M059J (cell line): ENCODE data around the gene ADAMTS12. TPM values are rescaled to one million over a fixed set of nuclear protein-coding genes. Genes with fewer than 3 reads are reported as not detected.
A peak's percentile ranks its signal among the peaks of the same experiment; 100 is the strongest.
"Not testable (repeated sequence)": the region's sequence is repeated elsewhere in the genome, so short reads cannot be mapped to it uniquely, and the experiment has no call there.

Experiments used
- DNase-seq: peaks from one replicate; pipeline ENCODE4 v3.0.0-alpha.2; 2012; ENCODE audit warnings: low read depth
- total RNA-seq: library from RNA; depleted of rRNA; stranded (reverse); fragments of >200 nt; shearing (Covaris generic); gene quantifications from 2 replicates; pipeline ENCODE4 v1.2.3, GENCODE V29; 2014; rRNA removed

Gene ADAMTS12, protein sequence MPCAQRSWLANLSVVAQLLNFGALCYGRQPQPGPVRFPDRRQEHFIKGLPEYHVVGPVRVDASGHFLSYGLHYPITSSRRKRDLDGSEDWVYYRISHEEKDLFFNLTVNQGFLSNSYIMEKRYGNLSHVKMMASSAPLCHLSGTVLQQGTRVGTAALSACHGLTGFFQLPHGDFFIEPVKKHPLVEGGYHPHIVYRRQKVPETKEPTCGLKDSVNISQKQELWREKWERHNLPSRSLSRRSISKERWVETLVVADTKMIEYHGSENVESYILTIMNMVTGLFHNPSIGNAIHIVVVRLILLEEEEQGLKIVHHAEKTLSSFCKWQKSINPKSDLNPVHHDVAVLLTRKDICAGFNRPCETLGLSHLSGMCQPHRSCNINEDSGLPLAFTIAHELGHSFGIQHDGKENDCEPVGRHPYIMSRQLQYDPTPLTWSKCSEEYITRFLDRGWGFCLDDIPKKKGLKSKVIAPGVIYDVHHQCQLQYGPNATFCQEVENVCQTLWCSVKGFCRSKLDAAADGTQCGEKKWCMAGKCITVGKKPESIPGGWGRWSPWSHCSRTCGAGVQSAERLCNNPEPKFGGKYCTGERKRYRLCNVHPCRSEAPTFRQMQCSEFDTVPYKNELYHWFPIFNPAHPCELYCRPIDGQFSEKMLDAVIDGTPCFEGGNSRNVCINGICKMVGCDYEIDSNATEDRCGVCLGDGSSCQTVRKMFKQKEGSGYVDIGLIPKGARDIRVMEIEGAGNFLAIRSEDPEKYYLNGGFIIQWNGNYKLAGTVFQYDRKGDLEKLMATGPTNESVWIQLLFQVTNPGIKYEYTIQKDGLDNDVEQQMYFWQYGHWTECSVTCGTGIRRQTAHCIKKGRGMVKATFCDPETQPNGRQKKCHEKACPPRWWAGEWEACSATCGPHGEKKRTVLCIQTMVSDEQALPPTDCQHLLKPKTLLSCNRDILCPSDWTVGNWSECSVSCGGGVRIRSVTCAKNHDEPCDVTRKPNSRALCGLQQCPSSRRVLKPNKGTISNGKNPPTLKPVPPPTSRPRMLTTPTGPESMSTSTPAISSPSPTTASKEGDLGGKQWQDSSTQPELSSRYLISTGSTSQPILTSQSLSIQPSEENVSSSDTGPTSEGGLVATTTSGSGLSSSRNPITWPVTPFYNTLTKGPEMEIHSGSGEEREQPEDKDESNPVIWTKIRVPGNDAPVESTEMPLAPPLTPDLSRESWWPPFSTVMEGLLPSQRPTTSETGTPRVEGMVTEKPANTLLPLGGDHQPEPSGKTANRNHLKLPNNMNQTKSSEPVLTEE (N-terminal part only)
- 13.5 and 16.7 TPM in 2 replicates for total RNA-seq

DNA sequence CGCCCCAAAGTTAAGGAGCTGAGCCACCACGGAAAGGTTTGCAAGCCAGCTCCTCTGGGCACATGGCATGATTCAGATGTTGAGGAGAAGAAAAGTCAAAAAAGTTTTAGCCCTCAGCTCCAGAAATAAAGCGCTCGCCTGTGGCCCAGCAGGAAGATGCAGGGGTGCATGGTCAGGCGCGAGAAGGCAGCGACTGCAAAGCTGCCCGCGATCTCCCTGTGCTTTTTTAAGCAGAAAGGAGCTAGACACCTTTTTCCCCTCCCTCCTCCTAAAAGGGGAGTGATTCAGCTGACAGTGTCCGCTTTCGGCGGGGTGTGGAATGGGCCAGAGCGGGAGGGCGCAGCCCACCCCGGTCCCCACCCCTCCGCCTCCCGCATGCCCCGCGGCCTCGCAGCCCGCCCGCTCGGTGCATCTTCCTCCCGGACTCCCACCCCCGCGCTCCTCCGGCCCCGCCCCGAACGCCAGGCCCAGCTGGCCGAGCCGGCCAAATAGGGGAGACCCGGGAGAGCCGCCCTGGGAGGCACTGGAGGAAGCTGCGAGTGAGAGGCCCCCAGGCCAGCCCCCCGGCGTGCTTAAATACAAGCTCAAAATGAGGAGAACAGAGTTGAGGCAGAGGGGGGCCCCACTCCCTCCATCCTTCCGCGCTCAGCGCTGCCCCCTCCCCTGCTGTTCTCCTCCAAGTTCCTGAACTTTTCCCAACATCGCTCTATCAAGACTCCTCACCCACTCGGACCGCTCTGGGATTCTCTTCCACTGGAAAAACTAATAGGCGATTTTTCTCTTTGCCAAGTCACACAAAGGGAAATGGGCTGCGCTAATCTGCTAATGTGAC is at the start of gene ADAMTS12:
Gene ADAMTS12, minus strand, starts transcription at position 203 of the 832 bp plus-strand sequence. Its CDS starts 134 bp downstream, at position 69.
- DNase-seq: peak; percentile 77

DNA sequence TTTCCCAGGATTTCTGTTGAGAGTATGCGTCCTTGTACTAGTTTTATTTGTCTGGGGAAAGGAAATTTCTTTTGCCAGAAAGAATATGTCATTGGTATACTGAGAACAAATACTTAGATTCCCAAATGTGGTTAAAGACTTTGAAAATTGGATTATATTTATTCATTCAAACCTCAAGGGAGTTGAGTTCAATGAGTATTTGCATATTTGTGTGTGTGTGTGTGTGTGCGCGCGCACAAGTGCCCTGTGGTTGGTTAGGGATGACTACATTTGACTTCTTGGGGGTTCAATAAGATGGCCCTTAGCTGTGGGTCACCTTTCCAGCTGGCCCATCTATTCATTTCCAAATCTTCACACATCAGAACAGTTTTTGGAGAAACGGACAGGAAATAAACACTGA is 49.3 kb upstream of the ADAMTS12 start:
- no peak for DNase-seq

DNA sequence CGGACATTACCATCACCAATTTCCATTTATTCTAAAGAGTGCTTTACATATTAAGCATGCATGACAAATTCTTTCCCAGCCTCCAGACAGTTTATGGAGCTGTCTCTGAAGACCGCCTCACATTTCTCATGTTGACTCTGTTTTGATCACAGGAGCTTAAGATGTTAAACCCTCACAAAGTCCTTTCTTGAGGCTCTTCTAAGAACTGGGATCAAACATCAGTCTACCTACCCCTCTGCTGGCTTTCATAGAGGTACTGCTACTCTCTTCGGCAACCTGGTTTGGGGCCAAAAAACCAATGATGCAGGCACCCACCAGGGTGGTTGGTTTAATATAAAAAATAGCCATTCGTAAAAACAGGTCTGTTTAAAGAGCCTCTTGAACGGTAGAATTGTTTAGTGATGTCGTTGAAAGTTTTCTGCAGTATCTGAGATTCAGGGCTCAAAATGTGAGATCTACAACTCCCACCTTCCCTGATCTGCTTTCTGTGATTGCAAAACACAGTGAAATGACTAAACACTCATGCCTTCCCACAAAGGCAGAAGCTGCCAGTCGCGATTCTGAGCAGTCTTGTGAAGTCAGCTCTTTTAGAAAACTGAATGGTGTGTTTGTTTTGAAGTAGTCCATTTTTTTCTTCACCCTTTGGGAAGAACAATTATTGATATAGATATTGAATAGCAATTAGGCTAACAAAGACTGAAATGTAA is 47.9 kb upstream of the ADAMTS12 start:
- peak; percentile 51 for DNase-seq

DNA sequence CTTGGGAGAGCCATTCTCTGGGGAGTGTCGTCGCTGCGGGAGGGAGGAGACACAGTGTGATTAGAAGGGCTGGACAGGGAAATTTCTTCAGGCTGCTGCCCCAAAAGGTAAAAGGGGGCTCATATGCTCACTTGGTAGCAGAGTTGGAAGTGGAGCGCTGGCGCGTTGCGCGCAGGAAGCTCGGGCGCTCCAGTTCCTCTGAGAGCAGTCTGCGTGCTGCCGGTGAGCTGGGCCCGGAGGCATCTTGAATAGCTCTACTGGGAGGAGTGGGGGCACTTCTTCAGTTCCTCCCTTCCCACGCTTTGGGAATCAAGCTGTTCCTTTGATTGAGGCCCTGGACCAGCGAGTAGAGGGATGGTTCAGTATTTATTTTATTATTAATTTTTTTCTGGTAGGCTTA is 47.1 kb upstream of the ADAMTS12 start:
- DNase-seq: no peak

DNA sequence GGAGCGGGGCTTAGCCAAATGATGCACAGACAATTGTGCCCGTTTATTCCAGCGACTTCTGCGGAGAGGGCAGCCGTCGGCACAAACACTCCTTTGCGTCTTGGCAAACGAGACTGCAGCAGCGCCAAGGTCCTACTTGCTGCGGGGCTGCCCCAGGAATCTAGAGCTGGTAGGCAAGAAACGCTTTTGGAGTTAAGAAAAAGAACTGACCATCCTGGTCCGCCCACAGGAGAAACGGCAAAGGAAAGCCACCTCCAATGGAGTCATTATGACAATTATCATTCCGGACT is 46.7 kb upstream of the ADAMTS12 start:
- no peak for DNase-seq

DNA sequence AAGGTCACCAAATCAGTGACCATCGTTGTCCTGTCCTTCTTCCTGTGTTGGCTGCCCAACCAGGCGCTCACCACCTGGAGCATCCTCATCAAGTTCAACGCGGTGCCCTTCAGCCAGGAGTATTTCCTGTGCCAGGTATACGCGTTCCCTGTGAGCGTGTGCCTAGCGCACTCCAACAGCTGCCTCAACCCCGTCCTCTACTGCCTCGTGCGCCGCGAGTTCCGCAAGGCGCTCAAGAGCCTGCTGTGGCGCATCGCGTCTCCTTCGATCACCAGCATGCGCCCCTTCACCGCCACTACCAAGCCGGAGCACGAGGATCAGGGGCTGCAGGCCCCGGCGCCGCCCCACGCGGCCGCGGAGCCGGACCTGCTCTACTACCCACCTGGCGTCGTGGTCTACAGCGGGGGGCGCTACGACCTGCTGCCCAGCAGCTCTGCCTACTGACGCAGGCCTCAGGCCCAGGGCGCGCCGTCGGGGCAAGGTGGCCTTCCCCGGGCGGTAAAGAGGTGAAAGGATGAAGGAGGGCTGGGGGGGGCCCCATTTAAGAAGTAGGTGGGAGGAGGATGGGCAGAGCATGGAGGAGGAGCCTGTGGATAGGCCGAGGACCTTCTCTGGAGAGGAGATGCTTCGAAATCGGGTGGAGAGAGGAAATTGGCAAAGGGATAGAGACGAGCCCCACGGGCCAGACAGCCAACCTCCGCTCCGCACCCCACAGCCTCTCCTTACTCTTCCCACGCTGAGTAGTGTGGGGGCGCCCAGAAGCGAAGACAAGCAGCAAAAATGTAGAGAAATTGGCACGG is 46.1 kb upstream of the ADAMTS12 start:
- DNase-seq: no peak

DNA sequence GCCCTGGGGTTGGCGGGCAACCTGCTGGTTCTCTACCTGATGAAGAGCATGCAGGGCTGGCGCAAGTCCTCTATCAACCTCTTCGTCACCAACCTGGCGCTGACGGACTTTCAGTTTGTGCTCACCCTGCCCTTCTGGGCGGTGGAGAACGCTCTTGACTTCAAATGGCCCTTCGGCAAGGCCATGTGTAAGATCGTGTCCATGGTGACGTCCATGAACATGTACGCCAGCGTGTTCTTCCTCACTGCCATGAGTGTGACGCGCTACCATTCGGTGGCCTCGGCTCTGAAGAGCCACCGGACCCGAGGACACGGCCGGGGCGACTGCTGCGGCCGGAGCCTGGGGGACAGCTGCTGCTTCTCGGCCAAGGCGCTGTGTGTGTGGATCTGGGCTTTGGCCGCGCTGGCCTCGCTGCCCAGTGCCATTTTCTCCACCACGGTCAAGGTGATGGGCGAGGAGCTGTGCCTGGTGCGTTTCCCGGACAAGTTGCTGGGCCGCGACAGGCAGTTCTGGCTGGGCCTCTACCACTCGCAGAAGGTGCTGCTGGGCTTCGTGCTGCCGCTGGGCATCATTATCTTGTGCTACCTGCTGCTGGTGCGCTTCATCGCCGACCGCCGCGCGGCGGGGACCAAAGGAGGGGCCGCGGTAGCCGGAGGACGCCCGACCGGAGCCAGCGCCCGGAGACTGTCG is 45.4 kb upstream of the ADAMTS12 start:
- no peak for DNase-seq

DNA sequence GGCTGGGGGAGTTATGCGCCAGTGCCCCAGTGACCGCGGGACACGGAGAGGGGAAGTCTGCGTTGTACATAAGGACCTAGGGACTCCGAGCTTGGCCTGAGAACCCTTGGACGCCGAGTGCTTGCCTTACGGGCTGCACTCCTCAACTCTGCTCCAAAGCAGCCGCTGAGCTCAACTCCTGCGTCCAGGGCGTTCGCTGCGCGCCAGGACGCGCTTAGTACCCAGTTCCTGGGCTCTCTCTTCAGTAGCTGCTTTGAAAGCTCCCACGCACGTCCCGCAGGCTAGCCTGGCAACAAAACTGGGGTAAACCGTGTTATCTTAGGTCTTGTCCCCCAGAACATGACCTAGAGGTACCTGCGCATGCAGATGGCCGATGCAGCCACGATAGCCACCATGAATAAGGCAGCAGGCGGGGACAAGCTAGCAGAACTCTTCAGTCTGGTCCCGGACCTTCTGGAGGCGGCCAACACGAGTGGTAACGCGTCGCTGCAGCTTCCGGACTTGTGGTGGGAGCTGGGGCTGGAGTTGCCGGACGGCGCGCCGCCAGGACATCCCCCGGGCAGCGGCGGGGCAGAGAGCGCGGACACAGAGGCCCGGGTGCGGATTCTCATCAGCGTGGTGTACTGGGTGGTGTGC is 44.7 kb upstream of the ADAMTS12 start, which contains the start of gene RXFP3:
Gene RXFP3, plus strand, starts transcription at position 6 of the 636 bp plus-strand sequence. Its CDS starts 355 bp downstream, at position 361.
- DNase-seq: no peak

DNA sequence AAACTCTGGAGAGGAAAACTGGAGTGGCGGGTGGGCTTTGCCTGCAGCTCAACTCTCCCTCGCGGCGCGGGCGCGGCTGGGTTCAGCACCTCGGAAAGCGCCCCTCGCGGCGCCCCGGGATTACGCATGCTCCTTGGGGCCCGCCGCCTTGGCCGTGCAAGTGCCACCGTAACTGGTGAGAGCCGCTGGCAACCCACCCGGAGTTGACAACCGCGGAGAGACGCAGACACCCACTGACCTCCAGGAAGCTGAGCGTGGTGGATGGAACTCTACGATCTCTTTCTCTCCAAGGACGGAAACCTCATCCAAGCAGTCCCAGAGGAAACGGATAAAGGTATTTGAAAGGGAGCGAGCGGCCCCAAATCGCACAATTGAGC is 44.2 kb upstream of the ADAMTS12 start:
- peak; percentile 59 for DNase-seq

DNA sequence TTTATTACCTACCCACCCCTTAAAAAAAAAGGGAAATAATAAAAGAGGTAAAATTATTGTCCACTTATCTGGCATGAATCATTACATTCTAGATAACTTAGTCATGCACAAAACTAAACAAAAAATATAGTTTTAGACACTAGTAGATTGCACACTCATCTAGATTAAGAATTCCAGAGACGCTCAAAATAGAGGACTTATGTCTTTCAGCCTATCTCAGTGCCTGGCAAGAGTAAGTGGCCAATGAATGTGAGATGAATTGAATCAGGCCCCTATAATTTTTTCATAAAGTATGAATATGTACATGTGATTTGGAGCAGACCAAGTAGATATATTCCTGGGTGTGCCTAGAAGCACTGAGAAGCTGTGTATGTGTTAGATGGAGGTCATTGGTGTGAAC is 42.4 kb upstream of the ADAMTS12 start:
- peak; percentile 66 for DNase-seq

DNA sequence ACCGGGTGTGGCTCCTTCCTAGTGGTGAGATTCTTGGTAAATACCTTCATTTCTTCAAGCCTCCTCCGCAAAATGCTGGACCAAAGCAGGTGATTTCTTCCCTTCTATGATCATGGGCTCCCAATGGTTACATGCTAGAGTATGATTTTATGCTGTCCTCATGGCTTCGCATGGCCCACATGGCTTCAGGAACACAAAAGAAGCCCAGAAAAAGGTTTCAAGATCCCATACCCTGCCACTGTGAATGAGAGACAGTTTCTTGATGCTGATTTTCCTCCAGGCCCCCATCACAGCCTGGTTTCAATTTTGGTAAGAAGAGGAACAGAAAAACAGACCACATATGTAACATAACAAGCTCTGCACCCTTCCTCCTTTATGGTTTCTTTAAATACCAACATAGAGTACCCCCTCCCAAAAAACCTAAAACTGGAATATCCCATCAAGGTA is 42.0 kb upstream of the ADAMTS12 start:
- DNase-seq: no peak

DNA sequence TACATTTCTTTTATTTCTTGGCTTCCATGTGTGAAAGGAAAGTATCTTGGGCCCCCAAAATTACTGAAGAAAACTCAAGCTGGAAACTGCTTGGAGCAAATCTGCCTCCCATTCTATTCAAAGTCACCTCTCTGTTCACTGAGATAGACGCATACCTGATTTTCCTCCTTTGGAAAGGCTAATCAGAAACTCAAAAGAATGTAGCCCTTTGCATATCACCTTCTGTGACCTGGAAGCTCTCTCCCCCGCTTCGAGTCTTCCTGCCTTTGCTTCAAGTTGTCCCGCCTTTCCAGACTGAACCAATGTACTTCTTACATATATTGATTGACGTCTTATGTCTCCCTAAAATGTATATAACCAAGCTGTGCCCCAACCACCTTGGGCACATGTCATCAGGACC is 39.3 kb upstream of the ADAMTS12 start:
- DNase-seq: no peak

DNA sequence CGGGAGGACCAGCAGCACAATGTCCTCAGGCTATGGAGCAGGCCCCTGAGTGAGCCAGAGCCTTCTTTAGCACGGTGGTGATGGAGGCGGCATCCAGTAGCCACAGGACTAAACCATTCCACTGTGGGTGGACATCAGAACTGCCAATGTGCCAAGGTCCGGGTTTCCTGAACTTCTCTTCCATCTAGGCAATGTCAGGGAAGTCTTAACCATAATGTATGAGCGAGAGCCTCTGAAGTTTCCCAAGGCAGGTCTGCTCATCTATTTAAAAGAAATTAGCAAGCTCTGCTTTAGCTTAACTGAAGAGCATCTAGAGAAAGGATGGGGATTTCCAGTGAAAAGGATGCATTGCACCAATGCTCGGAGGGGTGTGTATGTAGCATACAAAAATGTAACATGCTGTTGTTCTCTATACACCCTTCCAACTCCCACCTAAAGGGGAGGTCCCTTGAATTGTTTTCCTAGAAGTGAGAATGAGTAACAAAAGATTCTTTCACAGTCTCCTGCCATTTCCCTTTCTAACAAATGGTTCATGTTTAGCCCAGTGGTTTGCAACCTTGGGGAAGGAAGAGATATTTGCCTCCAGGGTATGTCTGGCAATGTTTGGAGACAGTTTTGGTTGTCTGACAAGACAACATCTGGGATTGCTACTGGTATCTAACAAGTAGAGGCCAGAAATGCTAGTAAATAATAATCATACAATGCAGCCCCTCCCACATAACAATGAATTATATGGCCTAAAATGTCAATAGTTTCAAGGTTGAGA is 38.3 kb upstream of the ADAMTS12 start:
- DNase-seq: peak; percentile 59

DNA sequence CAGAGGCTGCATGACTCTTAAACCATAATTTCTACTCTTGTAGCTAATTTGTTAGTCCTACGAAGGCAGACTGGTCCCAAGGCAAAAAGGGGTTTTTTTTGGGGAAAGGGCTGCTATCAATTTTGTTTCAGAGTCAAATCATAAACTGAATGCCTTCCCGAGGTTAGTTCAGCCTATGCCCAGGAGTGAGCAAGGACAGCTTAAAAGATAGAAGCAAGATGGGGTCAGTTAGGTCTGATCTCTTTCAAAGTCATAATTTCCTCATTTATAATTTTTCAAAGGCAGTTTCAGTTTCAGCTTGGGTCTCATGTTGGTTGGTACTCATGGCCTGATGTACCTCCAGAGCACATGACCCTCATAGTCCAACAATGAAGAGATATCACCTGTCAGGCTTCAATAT is 36.5 kb upstream of the ADAMTS12 start:
- DNase-seq: no peak

DNA sequence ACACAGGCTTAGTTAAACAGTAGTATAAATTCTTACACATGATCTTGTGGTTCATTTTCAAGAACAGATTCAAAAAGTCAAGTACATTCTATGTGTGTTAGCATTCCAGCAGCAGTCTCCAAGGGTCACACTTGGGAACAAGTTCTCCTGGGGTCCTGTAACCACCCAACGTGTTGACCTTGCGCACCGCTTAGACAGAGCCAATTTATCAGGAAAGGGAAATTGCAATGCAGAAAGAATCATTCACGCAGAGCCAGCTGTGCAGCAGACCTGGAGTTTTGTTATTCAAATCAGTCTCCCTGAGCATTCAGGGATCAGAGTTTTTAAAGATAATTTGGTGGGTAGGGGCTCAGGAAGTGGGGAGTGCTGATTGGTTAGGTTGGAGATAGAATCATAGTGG is 35.9 kb upstream of the ADAMTS12 start:
- no peak for DNase-seq

DNA sequence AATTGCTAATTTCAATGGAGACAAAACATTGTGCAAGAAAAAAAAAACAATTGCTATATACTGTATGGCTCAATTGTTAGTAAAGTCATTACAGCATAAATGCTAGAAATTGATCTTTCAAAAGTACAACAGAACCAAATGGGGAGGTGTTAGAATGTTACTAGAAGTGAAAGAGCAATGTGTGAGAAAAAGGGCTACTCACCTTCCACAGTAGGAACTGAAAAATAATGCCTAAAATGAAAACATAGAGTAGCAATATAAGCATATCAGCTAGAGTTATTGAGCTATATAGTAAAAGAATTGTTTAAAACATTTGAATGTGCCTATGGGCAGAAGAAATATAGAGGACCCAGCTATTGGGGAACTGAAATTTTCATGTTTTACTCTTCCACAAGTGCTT is 33.5 kb upstream of the ADAMTS12 start:
- no peak for DNase-seq

DNA sequence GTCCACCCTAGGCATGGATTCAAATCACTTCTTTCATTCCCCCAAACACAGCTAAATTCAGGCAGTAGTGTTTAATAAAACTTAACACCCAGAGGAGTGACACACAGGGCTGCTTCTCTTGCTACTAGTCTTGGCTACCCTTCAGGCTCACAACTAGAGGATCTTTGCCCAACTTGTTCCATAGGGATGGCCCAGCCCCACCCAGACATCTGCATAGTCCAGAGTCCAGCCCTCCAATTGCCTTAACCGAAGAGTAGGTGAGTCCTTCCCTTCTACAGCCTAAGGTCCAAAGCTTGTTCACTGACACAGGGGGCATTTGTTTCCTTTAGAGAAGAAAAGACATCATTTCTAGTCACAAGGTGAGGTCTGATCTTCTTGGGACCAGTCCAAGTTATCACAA is 29.2 kb upstream of the ADAMTS12 start:
- no peak for DNase-seq

DNA sequence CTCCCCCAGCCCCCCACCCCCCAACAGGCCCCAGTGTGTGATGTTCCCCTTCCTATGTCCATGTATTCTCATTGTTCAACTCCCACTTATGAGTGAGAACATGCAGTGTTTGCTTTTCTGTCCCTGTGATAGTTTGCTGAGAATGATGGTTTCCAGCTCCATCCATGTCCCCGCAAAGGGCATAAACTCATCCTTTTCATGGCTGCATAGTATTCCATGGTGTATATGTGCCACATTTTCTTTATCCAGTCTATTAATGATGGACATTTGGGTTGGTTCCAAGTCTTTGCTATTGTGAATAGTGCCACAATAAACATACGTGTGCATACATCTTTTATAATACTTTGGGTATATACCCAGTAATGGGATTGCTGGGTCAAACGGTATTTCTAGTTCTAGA is 23.1 kb upstream of the ADAMTS12 start:
- DNase-seq: not testable (repeated sequence)
